SK-N-SH treated with all-trans-retinoic acid at 6 μM for 48 hours (cell line): ENCODE measurements around the gene HSD17B14.

ENCODE experiments used
- ATAC-seq: fragments of 200-7000 bp; cut with Tn5 transposase; 3 replicates; pipeline ENCODE4 v1.9.1; 2020; ENCODE audit warnings: mild to moderate bottlenecking, moderate library complexity
- ARNTL ChIP-seq: fragments of 450-650 bp; formaldehyde crosslinking; IDR thresholded peaks from 2 replicates; pipeline ENCODE4 v1.5.0; 2020; ENCODE audit warnings: low read depth, mild to moderate bottlenecking, moderate library complexity, borderline replicate concordance
- CREB5 ChIP-seq: fragments of 250-450 bp; sonication (Bioruptor Pico); IDR thresholded peaks from 2 replicates; pipeline ENCODE4 v1.5.1; 2020; ENCODE audit warnings: low read depth, mild to moderate bottlenecking, moderate library complexity
- CSDC2 ChIP-seq: fragments of 250-450 bp; sonication (Bioruptor Pico); IDR thresholded peaks from 2 replicates; pipeline ENCODE4 v1.5.0; 2020; ENCODE audit warnings: mild to moderate bottlenecking, moderate library complexity
- ESRRG ChIP-seq: fragments of 250-450 bp; sonication (Bioruptor Pico); IDR thresholded peaks from 2 replicates; pipeline ENCODE4 v1.6.1; 2021; ENCODE audit warnings: mild to moderate bottlenecking
- GLIS3 ChIP-seq: fragments of 250-450 bp; sonication (Bioruptor Pico); IDR thresholded peaks from 2 replicates; pipeline ENCODE4 v1.5.0; 2020; ENCODE audit warnings: mild to moderate bottlenecking, moderate library complexity
- ISL1 ChIP-seq: fragments of 250-450 bp; sonication (Bioruptor Pico); IDR thresholded peaks from 2 replicates; pipeline ENCODE4 v2.1.2; 2022; ENCODE audit warnings: mild to moderate bottlenecking, moderate library complexity
- POU6F1 ChIP-seq: fragments of 250-450 bp; sonication (Bioruptor Pico); IDR thresholded peaks from 2 replicates; pipeline ENCODE4 v1.8.0; 2021; ENCODE audit warnings: low read depth, mild to moderate bottlenecking, moderate library complexity, borderline replicate concordance
- PPARA ChIP-seq: fragments of 250-450 bp; sonication (Bioruptor Pico); IDR thresholded peaks from 2 replicates; pipeline ENCODE4 v1.5.0; 2020; ENCODE audit warnings: mild to moderate bottlenecking, borderline replicate concordance
- RARB ChIP-seq: fragments of 250-450 bp; sonication (Bioruptor Pico); IDR thresholded peaks from 2 replicates; pipeline ENCODE4 v1.8.0; 2021; ENCODE audit warnings: mild to moderate bottlenecking, moderate library complexity
- SNAI2 ChIP-seq: fragments of 250-450 bp; sonication (Bioruptor Pico); IDR thresholded peaks from 2 replicates; pipeline ENCODE4 v1.5.0; 2020; ENCODE audit warnings: mild to moderate bottlenecking, moderate library complexity
- TCF4 ChIP-seq: fragments of 250-450 bp; sonication (Bioruptor Pico); IDR thresholded peaks from 2 replicates; pipeline ENCODE4 v1.8.0; 2021; ENCODE audit warnings: mild to moderate bottlenecking, moderate library complexity, borderline replicate concordance
- ZC3H10 ChIP-seq: fragments of 250-450 bp; sonication (Bioruptor Pico); IDR thresholded peaks from 2 replicates; pipeline ENCODE4 v1.5.1; 2021; ENCODE audit warnings: mild to moderate bottlenecking, moderate library complexity
- ZFP3 ChIP-seq: fragments of 250-450 bp; sonication (Bioruptor Pico); IDR thresholded peaks from 2 replicates; pipeline ENCODE4 v1.5.0; 2020; ENCODE audit warnings: mild to moderate bottlenecking, moderate library complexity
- ZFP30 ChIP-seq: fragments of 450-650 bp; formaldehyde crosslinking; IDR thresholded peaks from 2 replicates; pipeline ENCODE4 v1.5.0; 2022; ENCODE audit warnings: mild to moderate bottlenecking, moderate library complexity
- ZNF565 ChIP-seq: fragments of 450-650 bp; formaldehyde crosslinking; conservative IDR thresholded peaks from 2 replicates; pipeline ENCODE4 v1.5.0; 2020; ENCODE audit warnings: low read depth, mild to moderate bottlenecking, moderate library complexity
- ZNF70 ChIP-seq: fragments of 450-650 bp; formaldehyde crosslinking; IDR thresholded peaks from 2 replicates; pipeline ENCODE4 v1.5.0; 2020; ENCODE audit warnings: mild to moderate bottlenecking, moderate library complexity
- ZNF8 ChIP-seq: fragments of 450-650 bp; formaldehyde crosslinking; IDR thresholded peaks from 2 replicates; pipeline ENCODE4 v1.5.0; 2020; ENCODE audit warnings: mild to moderate bottlenecking, moderate library complexity
- TF ChIP-seq, protein P1 (sequence below): fragments of 250-450 bp; sonication (Bioruptor Pico); IDR thresholded peaks from 2 replicates; pipeline ENCODE4 v1.5.0; 2020; ENCODE audit warnings: mild to moderate bottlenecking, moderate library complexity
- TF ChIP-seq, protein P2 (sequence below): fragments of 250-450 bp; sonication (Bioruptor Pico); IDR thresholded peaks from 2 replicates; pipeline ENCODE4 v1.5.1; 2021; ENCODE audit warnings: mild to moderate bottlenecking, moderate library complexity
- TF ChIP-seq, protein P3 (sequence below): fragments of 250-450 bp; sonication (Bioruptor Pico); IDR thresholded peaks from 2 replicates; pipeline ENCODE4 v1.8.0; 2020; ENCODE audit warnings: mild to moderate bottlenecking, moderate library complexity, borderline replicate concordance

HSD17B14 gene

DNA sequence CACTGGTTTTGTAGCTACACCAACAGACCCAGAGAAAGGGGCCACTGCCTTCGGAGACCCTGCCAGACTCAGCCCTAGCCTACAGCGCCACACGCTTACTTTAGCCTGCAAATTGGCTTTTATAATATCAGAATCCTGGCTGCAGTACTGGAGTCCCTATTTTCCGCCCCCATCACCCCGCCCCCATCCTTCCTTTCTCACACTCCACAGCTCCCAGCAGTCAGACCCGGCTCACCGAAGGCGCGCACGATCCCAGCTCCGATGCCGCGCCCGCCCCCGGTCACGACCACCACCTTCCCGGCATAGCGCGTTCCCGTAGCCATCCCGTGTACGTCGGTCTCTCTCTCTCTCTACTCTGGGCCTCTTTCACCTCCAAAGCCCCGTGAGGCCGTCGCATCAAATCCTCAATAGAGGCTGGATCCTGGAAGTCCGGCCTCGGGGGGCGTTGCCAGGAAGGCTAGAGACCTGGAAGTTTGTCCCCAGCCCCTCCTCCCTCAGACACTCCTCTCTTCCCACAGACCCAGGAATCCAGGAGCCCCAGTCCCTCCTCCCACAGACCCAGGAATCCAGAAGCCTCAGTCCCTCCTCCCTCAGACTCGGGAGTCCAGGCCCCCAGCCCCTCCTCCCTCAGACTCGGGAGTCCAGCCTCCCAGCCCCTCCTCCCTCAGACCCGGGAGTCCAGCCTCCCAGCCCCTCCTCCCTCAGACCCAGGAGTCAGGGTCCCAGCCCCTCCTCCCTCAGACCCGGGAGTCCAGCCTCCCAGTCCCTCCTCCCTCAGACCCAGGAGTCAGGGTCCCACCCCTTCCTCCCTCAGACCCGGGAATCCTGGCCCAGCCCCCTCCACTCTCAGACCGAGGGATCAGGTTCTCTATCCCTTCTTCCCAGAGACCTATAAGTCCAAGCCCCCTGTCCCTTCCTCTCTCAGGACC, at the start of gene HSD17B14:
HSD17B14 (minus strand) TSS at position 403 of the 929 bp plus-strand sequence; CDS start at position 323, 80 bp downstream.
- TF ChIP-seq TCF4 (CRISPR knock-in tag): no peak
- no peak for TF ChIP-seq ZC3H10 (CRISPR knock-in tag)
- no peak for TF ChIP-seq ZNF8 (CRISPR knock-in tag)
- no peak for TF ChIP-seq CREB5
- no peak for TF ChIP-seq ESRRG
- TF ChIP-seq ZFP30 (CRISPR knock-in tag): no peak
- no peak for TF ChIP-seq CSDC2 (CRISPR knock-in tag)
- TF ChIP-seq SNAI2: no peak
- TF ChIP-seq GLIS3 (CRISPR knock-in tag): no peak
- TF ChIP-seq, protein P1, sequence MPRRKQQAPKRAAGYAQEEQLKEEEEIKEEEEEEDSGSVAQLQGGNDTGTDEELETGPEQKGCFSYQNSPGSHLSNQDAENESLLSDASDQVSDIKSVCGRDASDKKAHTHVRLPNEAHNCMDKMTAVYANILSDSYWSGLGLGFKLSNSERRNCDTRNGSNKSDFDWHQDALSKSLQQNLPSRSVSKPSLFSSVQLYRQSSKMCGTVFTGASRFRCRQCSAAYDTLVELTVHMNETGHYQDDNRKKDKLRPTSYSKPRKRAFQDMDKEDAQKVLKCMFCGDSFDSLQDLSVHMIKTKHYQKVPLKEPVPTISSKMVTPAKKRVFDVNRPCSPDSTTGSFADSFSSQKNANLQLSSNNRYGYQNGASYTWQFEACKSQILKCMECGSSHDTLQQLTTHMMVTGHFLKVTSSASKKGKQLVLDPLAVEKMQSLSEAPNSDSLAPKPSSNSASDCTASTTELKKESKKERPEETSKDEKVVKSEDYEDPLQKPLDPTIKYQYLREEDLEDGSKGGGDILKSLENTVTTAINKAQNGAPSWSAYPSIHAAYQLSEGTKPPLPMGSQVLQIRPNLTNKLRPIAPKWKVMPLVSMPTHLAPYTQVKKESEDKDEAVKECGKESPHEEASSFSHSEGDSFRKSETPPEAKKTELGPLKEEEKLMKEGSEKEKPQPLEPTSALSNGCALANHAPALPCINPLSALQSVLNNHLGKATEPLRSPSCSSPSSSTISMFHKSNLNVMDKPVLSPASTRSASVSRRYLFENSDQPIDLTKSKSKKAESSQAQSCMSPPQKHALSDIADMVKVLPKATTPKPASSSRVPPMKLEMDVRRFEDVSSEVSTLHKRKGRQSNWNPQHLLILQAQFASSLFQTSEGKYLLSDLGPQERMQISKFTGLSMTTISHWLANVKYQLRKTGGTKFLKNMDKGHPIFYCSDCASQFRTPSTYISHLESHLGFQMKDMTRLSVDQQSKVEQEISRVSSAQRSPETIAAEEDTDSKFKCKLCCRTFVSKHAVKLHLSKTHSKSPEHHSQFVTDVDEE (CRISPR knock-in tag): no peak
- no peak for TF ChIP-seq ZFP3
- TF ChIP-seq, protein P2, sequence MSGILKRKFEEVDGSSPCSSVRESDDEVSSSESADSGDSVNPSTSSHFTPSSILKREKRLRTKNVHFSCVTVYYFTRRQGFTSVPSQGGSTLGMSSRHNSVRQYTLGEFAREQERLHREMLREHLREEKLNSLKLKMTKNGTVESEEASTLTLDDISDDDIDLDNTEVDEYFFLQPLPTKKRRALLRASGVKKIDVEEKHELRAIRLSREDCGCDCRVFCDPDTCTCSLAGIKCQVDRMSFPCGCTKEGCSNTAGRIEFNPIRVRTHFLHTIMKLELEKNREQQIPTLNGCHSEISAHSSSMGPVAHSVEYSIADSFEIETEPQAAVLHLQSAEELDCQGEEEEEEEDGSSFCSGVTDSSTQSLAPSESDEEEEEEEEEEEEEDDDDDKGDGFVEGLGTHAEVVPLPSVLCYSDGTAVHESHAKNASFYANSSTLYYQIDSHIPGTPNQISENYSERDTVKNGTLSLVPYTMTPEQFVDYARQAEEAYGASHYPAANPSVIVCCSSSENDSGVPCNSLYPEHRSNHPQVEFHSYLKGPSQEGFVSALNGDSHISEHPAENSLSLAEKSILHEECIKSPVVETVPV: no peak
- TF ChIP-seq ISL1 (CRISPR knock-in tag): no peak
- TF ChIP-seq ZNF70 (CRISPR knock-in tag): no peak
- TF ChIP-seq, protein P3, sequence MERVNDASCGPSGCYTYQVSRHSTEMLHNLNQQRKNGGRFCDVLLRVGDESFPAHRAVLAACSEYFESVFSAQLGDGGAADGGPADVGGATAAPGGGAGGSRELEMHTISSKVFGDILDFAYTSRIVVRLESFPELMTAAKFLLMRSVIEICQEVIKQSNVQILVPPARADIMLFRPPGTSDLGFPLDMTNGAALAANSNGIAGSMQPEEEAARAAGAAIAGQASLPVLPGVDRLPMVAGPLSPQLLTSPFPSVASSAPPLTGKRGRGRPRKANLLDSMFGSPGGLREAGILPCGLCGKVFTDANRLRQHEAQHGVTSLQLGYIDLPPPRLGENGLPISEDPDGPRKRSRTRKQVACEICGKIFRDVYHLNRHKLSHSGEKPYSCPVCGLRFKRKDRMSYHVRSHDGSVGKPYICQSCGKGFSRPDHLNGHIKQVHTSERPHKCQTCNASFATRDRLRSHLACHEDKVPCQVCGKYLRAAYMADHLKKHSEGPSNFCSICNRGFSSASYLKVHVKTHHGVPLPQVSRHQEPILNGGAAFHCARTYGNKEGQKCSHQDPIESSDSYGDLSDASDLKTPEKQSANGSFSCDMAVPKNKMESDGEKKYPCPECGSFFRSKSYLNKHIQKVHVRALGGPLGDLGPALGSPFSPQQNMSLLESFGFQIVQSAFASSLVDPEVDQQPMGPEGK: no peak
- no peak for TF ChIP-seq ZNF565 (CRISPR knock-in tag)
- no peak for TF ChIP-seq POU6F1 (CRISPR knock-in tag)
- TF ChIP-seq ARNTL: no peak
- no peak for TF ChIP-seq RARB
- ATAC-seq: peak; percentile 69

- ATAC-seq: no peak
- TF ChIP-seq ZFP30 (CRISPR knock-in tag) (no peak), POU6F1 (CRISPR knock-in tag) (no peak), CREB5 (no peak), ZFP3 (no peak), PPARA (CRISPR knock-in tag) (no peak)
- TF ChIP-seq, all 23 proteins: peak for 0
Observed at GRCh38 chr19:48883726-48884125, 47.4 kb upstream of the HSD17B14 start.
